ENCODE results near the gene IPO8.
"Not testable (repeated sequence)": the region's sequence is repeated elsewhere in the genome, so short reads cannot be mapped to it uniquely, and the experiment has no call there.

Gene IPO8

GRCh38 chr12:30595742-30596141 is 99.9 kb downstream of the IPO8 start:
- no peak for DNase-seq (ENCODE audit: low read depth)
- H3K4me3 ChIP-seq (ENCODE audit: low read depth, low read length) = no peak overlapping the region
- no peak for TF ChIP-seq CTCF (IDR thresholded peaks at IDR 0.05; ENCODE audit: low read depth, low read length, missing control alignments)

- no peak for TF ChIP-seq CTCF (IDR thresholded peaks at IDR 0.05; ENCODE audit: low read depth, low read length, missing control alignments)
- no peak overlapping the region for H3K4me3 ChIP-seq (ENCODE audit: low read depth, low read length)
- DNase-seq (ENCODE audit: low read depth) = no peak
These were observed 101.2 kb downstream of the IPO8 start for GRCh38 chr12:30594509-30594908.

GRCh38 chr12:30588572-30588971 is 107.1 kb downstream of the IPO8 start:
- not testable (repeated sequence) for DNase-seq (ENCODE audit: low read depth); H3K4me3 ChIP-seq (ENCODE audit: low read depth, low read length)

GRCh38 chr12:30587782-30588181 is 107.9 kb downstream of the IPO8 start:
- no peak for DNase-seq (ENCODE audit: low read depth)
- no peak for TF ChIP-seq CTCF (IDR thresholded peaks at IDR 0.05; ENCODE audit: low read depth, low read length, missing control alignments)
- H3K4me3 ChIP-seq (ENCODE audit: low read depth, low read length) = no peak overlapping the region

- no peak overlapping the region for H3K4me3 ChIP-seq (ENCODE audit: low read depth, low read length)
- no peak for DNase-seq (ENCODE audit: low read depth)
- no peak for TF ChIP-seq CTCF (IDR thresholded peaks at IDR 0.05; ENCODE audit: low read depth, low read length, missing control alignments)
These were observed 109.8 kb downstream of the IPO8 start for GRCh38 chr12:30585877-30586276.

GRCh38 chr12:30582943-30583342 is 112.7 kb downstream of the IPO8 start:
- DNase-seq (ENCODE audit: low read depth) = no peak
- TF ChIP-seq CTCF (IDR thresholded peaks at IDR 0.05; ENCODE audit: low read depth, low read length, missing control alignments) = no peak
- H3K4me3 ChIP-seq (ENCODE audit: low read depth, low read length) = no peak overlapping the region

- DNase-seq (ENCODE audit: low read depth) = no peak
- TF ChIP-seq CTCF (IDR thresholded peaks at IDR 0.05; ENCODE audit: low read depth, low read length, missing control alignments) = no peak
- no peak overlapping the region for H3K4me3 ChIP-seq (ENCODE audit: low read depth, low read length)
These were observed 115.3 kb downstream of the IPO8 start for GRCh38 chr12:30580344-30580743.

Data from GM12864 (cell line).